IPS-15b (cell line): Measurements from ENCODE around the gene PSMA2.

Experiments used
- H3K27me3 ChIP-seq: one replicate; pipeline ENCODE4 v1.6.1; 2013; ENCODE audit warnings: low read length; ENCODE audit not compliant: control insufficient read depth, insufficient read depth
- H3K36me3 ChIP-seq: one replicate; pipeline ENCODE4 v1.6.1; 2013; ENCODE audit warnings: low read length; ENCODE audit not compliant: control insufficient read depth, insufficient read depth
- H3K4me1 ChIP-seq: one replicate; pipeline ENCODE4 v1.6.1; 2013; ENCODE audit warnings: mild to moderate bottlenecking, low read length; ENCODE audit not compliant: control insufficient read depth, insufficient read depth
- H3K4me3 ChIP-seq: one replicate; pipeline ENCODE4 v1.5.1; 2013; ENCODE audit warnings: low read depth, low read length
- H3K9ac ChIP-seq: one replicate; pipeline ENCODE4 v1.6.1; 2013; ENCODE audit warnings: low read depth, mild to moderate bottlenecking, low read length
- H3K9me3 ChIP-seq: one replicate; pipeline ENCODE4 v1.6.1; 2013; ENCODE audit warnings: mild to moderate bottlenecking, low read length; ENCODE audit not compliant: control insufficient read depth, insufficient read depth

The PSMA2 gene

GRCh38 chr7:42960762-42961161 lies 28.8 kb upstream of the PSMA2 start:
- H3K27me3 ChIP-seq: no peaks in the 10 kb centered on the region
- H3K9ac ChIP-seq: no peak overlapping the region
- H3K9me3 ChIP-seq: no peaks in the 10 kb centered on the region
- peaks cover 2% of the 10 kb centered on the region for H3K36me3 ChIP-seq
- H3K4me3 ChIP-seq: no peak overlapping the region
- H3K4me1 ChIP-seq: peaks cover 14% of the 10 kb centered on the region

- Histone ChIP-seq H3K9me3 (no peaks in the 10 kb centered on the region), H3K36me3 (peaks cover 2% of the 10 kb centered on the region), H3K4me1 (peaks cover 7% of the 10 kb centered on the region), H3K4me3 (no peak overlapping the region), H3K9ac (no peak overlapping the region), H3K27me3 (no peaks in the 10 kb centered on the region)
These were observed 27.6 kb upstream of the PSMA2 start for GRCh38 chr7:42959549-42959948.

DNA sequence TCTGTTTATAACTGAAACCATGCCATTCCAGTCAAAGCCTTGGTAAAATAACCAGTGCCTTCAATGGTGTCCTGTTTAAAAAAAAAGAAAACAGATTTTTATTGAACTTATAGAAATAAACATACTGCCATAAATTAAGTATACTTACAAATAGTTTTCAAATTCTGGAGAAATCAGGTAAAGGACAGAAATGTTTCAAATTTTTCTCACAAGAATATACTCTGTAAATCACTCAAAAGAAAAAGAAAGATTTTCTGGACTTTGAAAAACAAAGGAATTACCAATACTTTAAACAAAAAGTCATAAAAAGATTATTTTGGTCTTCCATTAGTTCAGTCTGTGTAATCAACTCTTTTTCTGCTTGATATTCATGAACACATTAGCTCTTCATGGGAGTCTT lies 24.1 kb upstream of the PSMA2 start:
- no peak overlapping the region for H3K4me3 ChIP-seq
- H3K36me3 ChIP-seq: peaks cover 1% of the 10 kb centered on the region
- H3K9me3 ChIP-seq: no peaks in the 10 kb centered on the region
- H3K4me1 ChIP-seq: no peaks in the 10 kb centered on the region
- no peaks in the 10 kb centered on the region for H3K27me3 ChIP-seq
- no peak overlapping the region for H3K9ac ChIP-seq

DNA sequence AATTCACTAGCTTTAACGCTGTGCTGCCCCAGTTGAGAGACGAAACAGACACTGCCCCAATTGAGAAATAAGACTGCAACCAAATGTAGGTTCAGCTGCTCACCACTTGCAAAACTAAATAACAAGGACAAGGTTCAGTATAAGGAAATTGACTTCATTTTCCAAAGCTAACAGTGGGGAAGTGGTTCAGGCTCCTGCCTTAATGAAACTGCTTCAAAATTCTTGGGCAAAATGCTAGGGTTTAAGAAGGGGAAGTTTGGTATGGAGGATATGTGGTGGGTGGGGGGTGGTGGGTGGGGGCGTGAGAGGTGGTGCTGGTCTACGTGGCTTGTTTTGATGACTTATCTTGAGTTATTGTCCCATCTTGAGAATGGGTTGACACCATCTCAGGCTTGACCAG lies 22.0 kb upstream of the PSMA2 start:
- H3K4me3 ChIP-seq: no peak overlapping the region
- H3K27me3 ChIP-seq: no peaks in the 10 kb centered on the region
- H3K4me1 ChIP-seq: no peaks in the 10 kb centered on the region
- no peak overlapping the region for H3K9ac ChIP-seq
- H3K9me3 ChIP-seq: no peaks in the 10 kb centered on the region
- H3K36me3 ChIP-seq: no peaks in the 10 kb centered on the region

DNA sequence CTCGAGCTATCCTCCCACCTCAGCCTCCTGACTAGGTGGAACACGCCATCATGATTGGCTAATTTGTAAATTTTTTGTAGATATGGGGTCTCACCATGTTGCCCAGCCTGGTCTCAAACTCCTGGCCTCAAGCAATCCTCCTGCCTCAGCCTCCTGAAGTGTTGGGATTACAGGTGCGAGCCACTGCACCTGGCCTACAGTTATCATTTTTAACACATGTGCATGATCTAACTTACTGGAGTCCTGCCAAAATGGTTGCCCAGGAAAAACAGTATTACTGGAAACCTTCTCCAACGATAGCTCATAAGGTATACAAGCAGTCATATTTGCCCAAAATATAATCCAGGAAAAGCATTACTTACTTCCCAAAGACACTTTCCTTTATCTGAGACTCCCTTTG lies 20.4 kb upstream of the PSMA2 start:
- no peaks in the 10 kb centered on the region for H3K4me1 ChIP-seq
- no peak overlapping the region for H3K4me3 ChIP-seq
- no peak overlapping the region for H3K9ac ChIP-seq
- H3K9me3 ChIP-seq: no peaks in the 10 kb centered on the region
- H3K27me3 ChIP-seq: no peaks in the 10 kb centered on the region
- H3K36me3 ChIP-seq: no peaks in the 10 kb centered on the region

GRCh38 chr7:42950417-42950816 lies 18.4 kb upstream of the PSMA2 start:
- H3K36me3 ChIP-seq: no peaks in the 10 kb centered on the region
- H3K4me1 ChIP-seq: no peaks in the 10 kb centered on the region
- H3K9ac ChIP-seq: no peak overlapping the region
- H3K4me3 ChIP-seq: no peak overlapping the region
- no peaks in the 10 kb centered on the region for H3K9me3 ChIP-seq
- no peaks in the 10 kb centered on the region for H3K27me3 ChIP-seq

DNA sequence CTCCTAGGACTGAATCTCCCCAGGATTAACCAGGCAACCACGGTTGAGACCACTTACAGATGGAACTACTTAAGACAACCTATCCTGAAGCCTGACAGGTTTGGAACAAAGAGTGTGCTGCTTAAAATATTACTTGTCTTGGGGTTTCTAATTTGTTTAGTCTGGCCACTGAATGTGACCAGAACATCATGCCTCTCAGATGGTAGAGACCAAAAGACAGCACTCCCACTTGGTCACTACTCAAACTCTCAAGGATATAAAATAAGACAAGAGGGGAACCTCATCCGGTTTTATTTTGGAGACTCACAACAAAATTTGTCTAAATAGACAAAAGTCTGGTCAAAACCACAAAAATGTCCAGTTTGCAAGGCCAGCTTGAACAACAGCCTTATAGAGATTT lies 15.5 kb upstream of the PSMA2 start:
- Histone ChIP-seq H3K36me3 (no peaks in the 10 kb centered on the region), H3K9me3 (no peaks in the 10 kb centered on the region), H3K4me1 (no peaks in the 10 kb centered on the region), H3K9ac (no peak overlapping the region), H3K27me3 (no peaks in the 10 kb centered on the region), H3K4me3 (no peak overlapping the region)

- Histone ChIP-seq H3K9me3 (no peaks in the 10 kb centered on the region), H3K36me3 (no peaks in the 10 kb centered on the region), H3K4me1 (no peaks in the 10 kb centered on the region), H3K4me3 (no peak overlapping the region), H3K27me3 (no peaks in the 10 kb centered on the region), H3K9ac (no peak overlapping the region)
These were observed 14.6 kb upstream of the PSMA2 start for GRCh38 chr7:42946627-42946950.

GRCh38 chr7:42945821-42946626 lies 14.1 kb upstream of the PSMA2 start:
- Histone ChIP-seq H3K9ac (no peak overlapping the region), H3K36me3 (no peaks in the 10 kb centered on the region), H3K4me1 (no peaks in the 10 kb centered on the region), H3K27me3 (no peaks in the 10 kb centered on the region), H3K4me3 (no peak overlapping the region), H3K9me3 (no peaks in the 10 kb centered on the region)

GRCh38 chr7:42940985-42941847 lies 9.2 kb upstream of the PSMA2 start:
- Histone ChIP-seq H3K9me3 (no peaks in the 10 kb centered on the region), H3K4me3 (no peak overlapping the region), H3K36me3 (peaks cover 15% of the 10 kb centered on the region), H3K4me1 (no peaks in the 10 kb centered on the region), H3K9ac (no peak overlapping the region), H3K27me3 (no peaks in the 10 kb centered on the region)

DNA sequence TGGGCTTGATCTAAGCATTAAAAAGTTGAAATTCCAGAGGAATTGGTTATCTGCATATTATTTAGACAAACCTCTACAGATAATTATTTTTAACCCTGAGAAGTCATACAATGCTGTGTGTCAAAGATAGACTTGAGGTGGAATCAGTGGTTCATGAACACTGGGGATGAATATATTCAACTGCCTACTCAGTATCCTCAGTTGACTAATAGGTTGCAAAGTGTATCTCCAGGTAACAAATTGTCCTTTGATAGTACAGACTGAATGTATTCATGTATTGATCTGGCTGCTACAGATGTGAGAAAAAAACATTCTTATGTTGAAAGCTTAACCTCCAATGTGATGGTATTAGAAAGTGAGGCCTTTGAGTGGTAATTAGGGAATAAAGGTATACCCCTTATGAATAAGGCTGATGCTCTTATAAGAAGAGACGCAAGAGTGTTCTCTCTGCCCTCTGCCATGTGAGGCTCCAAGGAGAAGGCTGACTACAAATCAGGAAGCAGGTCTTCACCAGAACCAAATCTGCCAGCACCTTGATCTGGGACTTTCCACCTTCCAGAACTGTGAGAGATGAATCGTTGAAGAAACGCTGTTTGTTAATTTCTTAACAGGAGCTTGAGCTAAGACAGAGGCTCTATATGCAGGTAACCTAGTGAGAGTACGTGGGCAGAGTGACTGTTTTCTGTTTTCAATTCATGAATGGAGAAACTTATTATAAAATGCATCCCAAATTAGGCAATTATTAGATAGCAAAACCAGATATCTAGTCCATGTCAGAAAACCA lies 7.7 kb upstream of the PSMA2 start:
- H3K36me3 ChIP-seq: peaks cover 30% of the 10 kb centered on the region

More for the DNA sequence above, 7.7 kb upstream of the PSMA2 start:
- no peaks in the 10 kb centered on the region for H3K4me1 ChIP-seq
- no peak overlapping the region for H3K4me3 ChIP-seq
- H3K9ac ChIP-seq: no peak overlapping the region
- H3K27me3 ChIP-seq: no peaks in the 10 kb centered on the region
- H3K9me3 ChIP-seq: no peaks in the 10 kb centered on the region
